BJ (cell line): ENCODE data around the gene UBAP1. TPM values are rescaled to one million over a fixed set of nuclear protein-coding genes. Genes with fewer than 3 reads are reported as not detected.

Experiments used
- CTCF ChIA-PET: fragments of 350-600 bp; formaldehyde crosslinking; extraction: SDS; loops from one replicate; lab custom pipeline; 2021; ENCODE audit warnings: antibody characterized with exemption, inconsistent platforms; lab: Yijun Ruan, JAX
- POLR2A ChIA-PET: fragments of 300-600 bp; sonication (Branson Sonifier 250); formaldehyde crosslinking; extraction: SDS; loops from one replicate; lab custom pipeline; 2021; ENCODE audit warnings: antibody characterized with exemption; lab: Charles Lee
- DNase-seq: peaks from one replicate; pipeline ENCODE4 v3.0.0-alpha.2; 2011; ENCODE audit warnings: low read depth
- H3K27me3 ChIP-seq: 2 replicates; pipeline ENCODE4 v1.6.0; 2011; ENCODE audit warnings: low read length; ENCODE audit not compliant: control insufficient read depth, insufficient read depth
- H3K36me3 ChIP-seq: 2 replicates; pipeline ENCODE4 v1.5.1; 2011; ENCODE audit warnings: low read length; ENCODE audit not compliant: control insufficient read depth, insufficient read depth
- H3K4me3 ChIP-seq: 2 replicates; pipeline ENCODE4 v1.5.1; 2011; ENCODE audit warnings: low read depth, mild to moderate bottlenecking, control low read depth, low read length
- polyA plus RNA-seq: library from polyadenylated mRNA; depleted of rRNA; stranded (reverse); fragments of >200 nt; gene quantifications from 2 replicates; pipeline ENCODE4 v1.2.3, GENCODE V29; 2011
- TF ChIP-seq, protein P1 (sequence below): IDR thresholded peaks from 2 replicates; pipeline ENCODE4 v1.5.1; 2011; ENCODE audit warnings: low read depth, mild to moderate bottlenecking, control low read depth, inconsistent platforms, low read length, moderate library complexity; ENCODE audit not compliant: insufficient read depth

UBAP1 gene
- polyA plus RNA-seq, 1 experiment: 65.5 TPM

DNA sequence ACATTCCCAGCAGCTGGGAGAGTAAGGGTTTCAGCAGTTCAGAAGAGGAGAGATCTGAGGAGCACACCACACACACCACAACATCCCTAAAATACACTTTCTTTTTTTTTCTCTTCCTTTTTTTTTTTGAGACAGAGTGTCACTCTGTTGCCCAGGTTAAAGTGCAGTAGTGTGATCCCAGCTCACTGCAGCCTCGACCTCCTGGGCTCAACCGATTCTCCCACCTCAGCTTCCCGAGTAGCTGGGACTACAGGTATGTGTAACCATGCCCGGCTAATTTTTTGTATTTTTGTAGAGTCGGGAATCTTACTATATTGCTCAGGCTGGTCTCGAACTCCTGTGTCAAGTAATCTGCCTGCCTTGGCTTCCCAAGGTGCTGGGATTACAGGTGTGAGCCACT lies 9.7 kb upstream of the UBAP1 start:
- no peaks in the 10 kb centered on the region for H3K27me3 ChIP-seq
- CTCF ChIA-PET: no interaction called here
- TF ChIP-seq, protein P1, sequence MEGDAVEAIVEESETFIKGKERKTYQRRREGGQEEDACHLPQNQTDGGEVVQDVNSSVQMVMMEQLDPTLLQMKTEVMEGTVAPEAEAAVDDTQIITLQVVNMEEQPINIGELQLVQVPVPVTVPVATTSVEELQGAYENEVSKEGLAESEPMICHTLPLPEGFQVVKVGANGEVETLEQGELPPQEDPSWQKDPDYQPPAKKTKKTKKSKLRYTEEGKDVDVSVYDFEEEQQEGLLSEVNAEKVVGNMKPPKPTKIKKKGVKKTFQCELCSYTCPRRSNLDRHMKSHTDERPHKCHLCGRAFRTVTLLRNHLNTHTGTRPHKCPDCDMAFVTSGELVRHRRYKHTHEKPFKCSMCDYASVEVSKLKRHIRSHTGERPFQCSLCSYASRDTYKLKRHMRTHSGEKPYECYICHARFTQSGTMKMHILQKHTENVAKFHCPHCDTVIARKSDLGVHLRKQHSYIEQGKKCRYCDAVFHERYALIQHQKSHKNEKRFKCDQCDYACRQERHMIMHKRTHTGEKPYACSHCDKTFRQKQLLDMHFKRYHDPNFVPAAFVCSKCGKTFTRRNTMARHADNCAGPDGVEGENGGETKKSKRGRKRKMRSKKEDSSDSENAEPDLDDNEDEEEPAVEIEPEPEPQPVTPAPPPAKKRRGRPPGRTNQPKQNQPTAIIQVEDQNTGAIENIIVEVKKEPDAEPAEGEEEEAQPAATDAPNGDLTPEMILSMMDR: no peak
- H3K4me3 ChIP-seq: no peak overlapping the region
- no peak for DNase-seq
- no peaks in the 10 kb centered on the region for H3K36me3 ChIP-seq
- POLR2A ChIA-PET: no interaction called here

DNA sequence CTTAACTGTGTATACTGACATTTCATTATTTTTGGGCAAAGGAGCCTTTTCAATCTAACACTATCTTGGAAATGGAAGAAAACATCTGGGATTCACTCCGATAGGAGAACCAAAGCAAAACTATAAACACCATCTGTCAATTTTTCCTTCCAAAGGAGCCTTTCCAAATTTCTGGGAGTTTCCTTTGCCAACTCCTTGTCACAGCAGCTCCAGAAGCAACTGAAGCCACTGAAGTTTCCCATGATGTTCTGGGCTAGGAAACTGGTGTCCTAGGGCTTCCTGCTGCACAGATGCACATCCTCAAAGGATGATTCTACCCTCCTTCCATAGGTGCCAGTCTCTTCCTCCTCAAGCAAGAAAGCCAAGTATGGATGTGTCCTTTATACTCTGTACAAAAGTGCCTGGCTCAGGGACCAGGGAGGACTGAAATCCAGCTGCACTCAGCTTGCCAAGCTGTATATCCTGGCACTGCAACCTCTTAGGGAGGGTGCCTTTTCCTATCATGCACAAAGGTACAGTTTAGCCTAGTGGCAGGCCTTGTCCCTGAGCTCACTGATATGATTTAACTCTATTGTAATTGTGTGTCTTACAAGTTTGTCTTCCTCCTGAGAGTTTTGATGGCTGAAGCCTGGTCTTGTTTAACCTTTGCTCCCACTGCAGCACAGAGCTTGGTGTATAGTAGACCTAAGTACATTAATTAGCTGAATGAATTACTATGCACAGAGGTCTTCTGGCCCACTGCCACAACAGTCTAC lies 8.4 kb upstream of the UBAP1 start:
- DNase-seq: no peak
- H3K36me3 ChIP-seq: no peaks in the 10 kb centered on the region
- H3K4me3 ChIP-seq: no peak overlapping the region
- no peaks in the 10 kb centered on the region for H3K27me3 ChIP-seq
- CTCF ChIA-PET: no interaction called here
- TF ChIP-seq, protein P1: no peak
- POLR2A ChIA-PET: no interaction called here

DNA sequence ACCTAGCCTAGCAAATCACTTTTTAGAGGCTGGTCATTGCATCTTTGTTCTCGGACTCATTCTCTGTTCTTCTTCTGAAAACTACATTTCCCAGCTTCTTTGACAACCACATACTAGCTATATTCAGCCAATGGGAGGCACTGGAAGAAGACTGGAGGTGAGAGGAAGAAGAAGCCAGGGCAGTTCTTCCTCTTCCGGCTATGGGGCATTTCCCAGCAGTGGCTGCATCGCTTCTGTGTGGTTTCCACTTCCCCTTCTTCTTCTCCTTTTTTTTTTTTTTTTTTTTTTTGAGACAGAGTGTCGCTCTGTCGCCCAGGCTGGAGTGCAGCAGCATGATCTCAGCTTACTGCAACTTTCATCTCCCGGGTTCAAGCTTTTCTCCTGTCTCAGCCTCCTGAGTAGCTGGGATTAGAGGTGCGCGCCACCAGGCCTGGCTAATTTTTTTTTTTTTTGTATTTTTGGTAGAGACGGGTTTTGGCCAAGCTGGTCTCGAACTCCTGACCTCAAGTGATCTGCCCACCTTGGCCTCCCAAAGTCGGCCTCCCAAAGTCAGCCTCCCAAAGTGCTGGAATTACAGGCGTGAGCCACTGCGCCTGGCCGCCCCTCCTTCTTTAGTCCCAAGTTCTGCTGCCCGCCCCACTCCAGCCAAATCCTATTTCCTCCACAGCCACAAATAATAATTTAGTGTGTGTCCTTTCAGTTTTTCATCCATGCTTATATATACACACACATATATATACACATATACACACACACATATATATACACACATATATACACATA lies 6.9 kb upstream of the UBAP1 start:
- no peaks in the 10 kb centered on the region for H3K36me3 ChIP-seq
- ChIA-PET POLR2A (no interaction called here), CTCF (interaction anchor here (1.2 kb wide), 1 partner anchor 13 kb away, joined by 7 read pairs; no protein-coding TSS in a partner anchor)
- no peaks in the 10 kb centered on the region for H3K27me3 ChIP-seq
- no peak for DNase-seq
- TF ChIP-seq, protein P1: no peak
- H3K4me3 ChIP-seq: no peak overlapping the region

DNA sequence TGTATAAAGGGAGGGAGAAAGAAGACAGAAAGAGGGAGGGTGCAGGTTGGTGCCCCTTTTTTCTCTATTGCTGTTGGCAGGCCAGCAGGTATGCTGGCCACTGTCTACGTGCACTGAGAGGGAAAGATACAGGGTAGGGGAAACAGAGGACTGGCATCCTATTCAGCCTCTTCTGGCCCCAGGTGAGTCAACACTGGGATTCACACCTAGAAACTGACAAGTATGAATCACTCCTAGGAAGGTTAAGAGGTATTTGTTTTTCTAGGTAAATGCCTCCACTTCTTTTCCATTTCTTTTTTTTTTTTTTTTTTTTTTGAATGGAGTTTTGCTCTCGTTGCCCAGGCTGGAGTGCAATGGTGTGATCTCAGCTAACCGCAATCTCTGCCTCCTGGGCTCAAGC lies 2.8 kb upstream of the UBAP1 start:
- Histone ChIP-seq H3K36me3 (no peaks in the 10 kb centered on the region), H3K27me3 (no peaks in the 10 kb centered on the region), H3K4me3 (no peak overlapping the region)
- no peak for DNase-seq
- ChIA-PET POLR2A (no interaction called here), CTCF (no interaction called here)
- TF ChIP-seq, protein P1: no peak
